HCT116 (cell line): Measurements from ENCODE around the gene A1CF. TPM values are rescaled to one million over a fixed set of nuclear protein-coding genes. Genes with fewer than 3 reads are reported as not detected.

Experiments used
- total RNA-seq: library from RNA; stranded (reverse); gene quantifications from one replicate; pipeline ENCODE4 v1.2.1, GENCODE V29; 2021; ENCODE audit not compliant: unreplicated experiment

Gene A1CF
- total RNA-seq, 1 experiment from 2014 or later, result 0.30 TPM

Other genes with a start within 250 kb of the A1CF start
- gene ASAH2B, start 145.7 kb downstream of the A1CF start, total RNA-seq, result 10.8 TPM
- gene PRKG1, start 188.9 kb upstream of the A1CF start, total RNA-seq, result 1.4 TPM